CD4-positive, alpha-beta T cell treated with Interleukin-17A for 1 hour (primary cell): ENCODE measurements around the gene PNPLA7.
A peak's percentile ranks its signal among the peaks of the same experiment; 100 is the strongest.
"Not testable (repeated sequence)": the region's sequence is repeated elsewhere in the genome, so short reads cannot be mapped to it uniquely, and the experiment has no call there.

Experiments used
- DNase-seq: peaks from one replicate; pipeline ENCODE4 v3.0.0-alpha.2; 2020

Gene PNPLA7

DNA sequence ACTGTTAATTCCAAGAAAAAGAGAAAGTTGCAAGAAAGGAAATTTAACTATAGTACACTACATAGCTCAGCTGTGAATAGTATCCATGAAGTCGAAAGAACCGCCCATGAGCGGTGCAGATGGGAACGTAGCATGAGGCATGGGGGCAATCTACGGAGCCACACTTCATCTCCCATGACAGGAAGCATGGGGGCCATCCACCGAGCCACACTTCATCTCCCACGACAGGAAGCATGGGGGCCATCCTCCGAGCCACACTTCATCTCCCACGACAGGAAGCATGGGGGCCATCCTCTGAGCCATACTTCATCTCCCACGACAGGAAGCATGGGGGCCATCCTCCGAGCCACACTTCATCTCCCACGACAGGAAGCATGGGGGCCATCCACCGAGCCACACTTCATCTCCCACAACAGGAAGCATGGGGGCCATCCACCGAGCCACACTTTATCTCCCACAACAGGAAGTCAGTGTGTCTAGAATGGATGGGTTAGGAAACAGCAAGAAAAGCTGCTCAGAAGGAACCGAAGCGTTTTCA lies 13.5 kb downstream of the PNPLA7 start:
- DNase-seq: peak; percentile 22

GRCh38 chr9:137535120-137535428 lies 15.1 kb downstream of the PNPLA7 start:
- DNase-seq: no peak

- DNase-seq: peak; percentile 45
Observed at GRCh38 chr9:137534256-137535119, 15.7 kb downstream of the PNPLA7 start.

GRCh38 chr9:137532891-137533468 lies 17.2 kb downstream of the PNPLA7 start:
- not testable (repeated sequence) for DNase-seq

DNA sequence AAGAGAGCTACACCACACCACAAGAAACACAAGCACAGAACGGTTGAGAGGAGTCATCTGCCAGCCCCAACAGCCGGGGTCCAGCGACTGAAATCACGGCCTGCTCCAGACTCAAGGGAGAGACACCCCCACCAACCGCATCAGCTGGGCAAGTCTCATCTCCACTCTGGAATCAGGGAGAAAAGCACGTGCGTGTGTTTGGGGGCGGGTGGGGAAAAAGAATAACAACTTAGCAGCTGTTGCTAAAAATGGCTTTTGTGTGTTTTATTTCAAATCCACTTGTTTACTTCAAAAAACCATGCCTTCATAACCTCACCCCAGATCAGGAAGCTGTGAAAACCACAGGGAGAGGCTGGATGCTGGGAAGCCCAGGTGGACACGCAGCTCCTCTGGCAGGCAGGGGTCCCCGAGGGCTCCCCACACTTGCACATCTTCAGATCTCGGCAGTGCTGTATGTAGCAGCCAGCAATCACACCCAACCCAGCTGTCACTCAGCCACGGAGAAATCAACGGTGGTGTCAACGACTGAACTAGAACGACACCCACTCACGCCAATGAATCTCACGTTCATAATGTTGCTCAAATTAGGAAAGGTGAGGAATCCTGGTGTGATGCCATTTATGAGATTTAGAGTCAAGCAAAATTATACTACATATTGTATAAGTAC lies 19.0 kb downstream of the PNPLA7 start:
- DNase-seq: no peak

DNA sequence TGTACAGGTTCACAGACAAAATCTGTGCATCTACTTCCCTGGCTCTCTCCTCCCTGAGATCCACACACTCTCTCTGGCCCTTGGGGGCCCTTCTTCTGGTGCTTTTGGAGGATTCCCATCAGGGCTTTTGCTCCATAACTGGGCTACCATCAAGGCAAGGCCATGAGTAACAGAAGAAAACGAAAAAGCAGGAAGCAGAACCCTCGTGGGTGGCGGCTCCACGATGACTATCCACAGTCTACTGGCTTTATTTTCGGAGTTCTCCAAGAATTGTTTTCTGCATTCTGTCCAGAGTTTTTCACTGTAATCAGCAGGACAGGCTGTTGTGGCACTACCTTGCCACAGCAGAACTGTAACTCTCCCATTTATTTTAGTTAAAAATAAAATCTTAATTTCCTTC lies 19.9 kb downstream of the PNPLA7 start:
- no peak for DNase-seq

DNA sequence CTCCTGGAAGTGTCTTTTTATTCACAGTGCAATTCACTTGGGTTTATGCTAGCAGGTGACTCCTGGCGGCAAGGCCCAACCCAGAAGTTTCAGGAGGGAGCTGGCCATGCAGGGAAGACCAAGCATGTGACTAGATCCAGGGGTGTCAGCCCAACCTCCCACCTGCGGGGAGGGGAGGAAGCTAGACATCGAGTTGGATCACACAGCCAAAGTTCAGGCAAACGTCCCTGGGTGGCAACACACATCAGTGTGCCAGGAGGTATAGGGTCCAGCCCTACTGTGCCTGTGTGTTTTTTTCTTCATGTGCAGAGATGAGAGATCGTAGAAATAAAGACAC lies 25.3 kb downstream of the PNPLA7 start:
- no peak for DNase-seq

DNA sequence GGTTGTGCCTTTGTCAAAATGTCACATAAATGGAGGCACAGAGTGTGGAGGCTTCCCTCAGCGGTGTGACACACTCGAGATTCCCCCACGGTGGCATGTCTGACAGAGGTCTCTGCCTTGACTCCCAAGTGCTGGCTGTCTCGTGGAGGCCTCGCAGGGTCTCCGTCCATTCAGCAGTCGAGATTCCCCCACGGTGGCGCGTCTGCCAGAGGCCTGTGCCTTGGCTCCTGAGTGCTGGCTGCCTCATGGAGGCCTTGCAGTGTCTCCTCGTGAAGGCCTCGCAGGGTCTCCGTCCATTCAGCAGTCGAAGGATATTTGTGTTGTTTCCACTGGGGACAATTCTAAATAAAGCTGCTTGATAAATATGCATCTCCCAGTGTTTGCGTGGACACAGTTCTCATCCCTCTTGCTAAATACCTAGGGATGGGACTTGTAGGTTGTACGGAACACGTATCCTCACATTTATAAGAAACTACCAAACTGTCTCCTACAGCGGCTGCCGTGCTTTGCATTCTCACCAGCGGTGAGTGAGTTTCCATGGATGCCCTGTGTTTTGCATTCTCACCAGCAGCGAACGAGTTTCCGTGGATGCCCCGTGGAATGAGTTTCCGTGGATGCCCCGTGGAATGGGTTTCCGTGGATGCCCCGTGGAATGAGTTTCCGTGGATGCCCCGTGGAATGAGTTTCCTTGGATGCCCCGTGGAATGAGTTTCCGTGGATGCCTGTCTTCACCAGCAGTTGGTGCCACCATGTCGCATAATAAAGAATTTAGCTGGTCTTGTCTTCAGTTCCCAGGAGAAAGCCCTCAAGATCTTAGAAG lies 25.8 kb downstream of the PNPLA7 start:
- no peak for DNase-seq

GRCh38 chr9:137522746-137523455 lies 27.3 kb downstream of the PNPLA7 start:
- no peak for DNase-seq

- DNase-seq: no peak
Observed at GRCh38 chr9:137521405-137521985, 28.7 kb downstream of the PNPLA7 start.

DNA sequence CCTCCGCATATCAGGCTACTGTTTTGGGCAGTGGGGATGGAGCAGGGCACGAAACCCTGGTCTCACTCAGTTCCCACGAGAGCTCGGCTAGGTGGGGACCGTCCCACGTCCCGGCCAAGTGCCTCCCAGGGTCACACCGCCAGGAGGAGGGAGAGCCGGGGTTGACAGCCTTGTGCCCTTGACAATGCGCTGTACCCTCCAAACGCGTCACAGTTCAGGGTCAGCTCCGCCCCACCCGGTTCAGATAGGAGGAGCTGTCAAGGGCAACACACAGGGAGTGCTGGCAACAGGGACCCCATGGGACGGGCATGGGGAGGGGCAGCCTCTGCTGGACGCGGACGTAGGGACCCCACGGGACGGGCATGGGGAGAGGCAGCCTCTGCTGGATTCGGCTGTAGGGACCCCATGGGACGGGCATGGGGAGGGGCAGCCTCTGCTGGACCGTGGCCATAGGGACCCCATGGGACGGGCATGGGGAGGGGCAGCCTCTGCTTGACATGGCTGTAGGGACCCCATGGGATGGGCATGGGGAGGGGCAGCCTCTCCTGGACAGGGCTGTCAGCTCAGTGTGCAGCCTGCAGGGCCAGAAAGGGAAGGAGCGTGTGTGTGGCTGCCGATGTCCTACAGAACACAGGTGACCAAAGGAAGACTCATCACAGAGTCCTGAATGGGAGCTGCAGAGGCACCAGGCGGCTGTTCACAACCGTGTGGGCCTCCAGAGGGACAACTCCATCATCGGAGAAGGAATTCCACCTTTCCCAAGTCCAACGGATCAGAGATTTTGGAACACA lies 29.4 kb downstream of the PNPLA7 start:
- no peak for DNase-seq

DNA sequence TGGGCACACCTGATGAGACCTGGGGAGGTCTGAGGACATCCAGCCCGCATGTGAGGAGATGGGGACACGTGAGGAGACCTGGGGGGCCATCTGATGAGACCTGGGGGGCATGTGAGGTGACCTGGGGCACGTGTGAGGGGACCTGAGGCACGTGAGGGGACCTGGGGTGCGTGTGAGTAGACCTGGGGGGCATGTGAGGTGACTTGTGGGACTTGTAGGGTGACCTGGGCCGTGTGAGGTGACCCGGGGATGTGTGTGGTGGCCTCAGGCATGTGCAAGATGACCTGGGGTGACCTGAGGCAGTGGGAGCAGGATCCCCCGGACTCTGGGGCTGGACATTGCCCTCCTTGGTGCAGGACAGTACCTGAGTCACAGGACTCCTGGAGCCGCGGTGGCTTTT lies 30.6 kb downstream of the PNPLA7 start:
- no peak for DNase-seq

DNA sequence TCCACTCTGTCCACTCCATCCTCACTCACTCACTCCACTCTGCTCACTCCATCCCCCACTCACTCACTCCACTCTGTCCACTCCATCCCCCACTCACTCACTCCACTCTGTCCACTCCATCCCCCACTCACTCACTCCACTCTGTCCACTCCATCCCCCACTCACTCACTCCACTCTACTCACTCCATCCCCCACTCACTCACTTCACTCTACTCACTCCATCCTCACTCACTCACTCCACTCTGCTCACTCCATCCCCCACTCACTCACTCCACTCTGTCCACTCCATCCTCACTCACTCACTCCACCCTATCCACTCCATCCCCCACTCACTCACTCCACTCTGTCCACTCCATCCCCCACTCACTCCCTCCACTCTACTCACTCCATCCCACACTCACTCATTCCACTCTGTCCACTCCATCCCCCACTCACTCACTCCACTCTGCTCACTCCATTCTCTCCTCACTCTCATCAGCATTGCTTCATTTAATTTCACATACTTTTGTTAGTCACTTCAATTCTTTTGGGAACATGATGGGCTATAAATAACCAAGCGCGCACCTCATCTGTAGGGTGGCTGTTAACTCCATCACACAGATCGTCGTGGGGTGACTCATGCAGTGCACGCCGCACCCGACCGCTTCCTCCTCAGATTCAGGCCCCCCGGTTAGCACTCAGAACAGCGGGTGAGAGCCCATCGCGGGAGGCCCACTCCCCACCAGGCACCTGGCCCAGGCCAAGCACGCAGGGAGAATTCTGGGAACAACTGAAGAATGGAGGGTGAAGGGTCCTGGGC lies 31.3 kb downstream of the PNPLA7 start:
- DNase-seq: not testable (repeated sequence)

GRCh38 chr9:137516144-137516917 lies 33.9 kb downstream of the PNPLA7 start:
- DNase-seq: no peak

- DNase-seq: no peak
Observed at GRCh38 chr9:137515338-137515724, 34.9 kb downstream of the PNPLA7 start.

GRCh38 chr9:137514691-137515337 lies 35.4 kb downstream of the PNPLA7 start:
- no peak for DNase-seq

DNA sequence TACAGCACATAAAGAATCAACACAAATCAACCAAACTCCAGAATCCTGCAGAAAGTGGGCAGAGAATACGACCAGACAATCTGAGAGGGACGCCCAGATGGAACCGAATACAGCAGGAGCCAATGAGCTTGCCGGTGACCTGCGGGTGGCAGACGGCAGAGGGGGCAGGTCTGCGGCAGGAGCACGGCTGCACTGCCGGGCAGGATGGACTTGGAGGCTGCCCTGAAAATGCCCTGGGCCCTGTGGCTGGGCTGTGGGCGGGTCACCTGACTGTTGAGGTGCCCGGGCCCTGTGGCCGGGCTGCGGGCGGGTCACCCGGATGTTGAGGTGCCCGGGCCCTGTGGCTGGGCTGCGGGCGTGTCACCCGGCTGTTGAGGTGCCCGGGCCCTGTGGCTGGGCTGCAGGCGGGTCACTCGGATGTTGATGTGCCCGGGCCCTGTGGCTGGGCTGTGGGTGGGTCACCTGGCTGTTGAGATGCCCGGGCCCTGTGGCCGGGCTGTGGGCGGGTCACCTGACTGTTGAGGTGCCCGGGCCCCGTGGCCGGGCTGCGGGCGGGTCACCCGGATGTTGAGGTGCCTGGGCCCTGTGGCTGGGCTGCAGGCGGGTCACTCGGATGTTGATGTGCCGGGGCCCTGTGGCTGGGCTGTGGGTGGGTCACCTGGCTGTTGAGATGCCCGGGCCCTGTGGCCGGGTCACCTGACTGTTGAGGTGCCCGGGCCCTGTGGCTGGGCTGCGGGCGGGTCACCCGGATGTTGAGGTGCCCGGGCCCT lies 36.2 kb downstream of the PNPLA7 start:
- not testable (repeated sequence) for DNase-seq

- not testable (repeated sequence) for DNase-seq
Observed at GRCh38 chr9:137513136-137513535, 37.1 kb downstream of the PNPLA7 start.
